Spleen (tissue), 11 donors: ENCODE measurements around the gene YKT6. TPM values are rescaled to one million over a fixed set of nuclear protein-coding genes. Genes with fewer than 3 reads are reported as not detected.

Source experiments
- DNase-seq: peaks from one replicate; pipeline ENCODE4 v3.0.0-alpha.2; 2020
- H3K27ac ChIP-seq, 8 donors: fragments of 200-600 bp; sonication (generic) in 7 of 8; 1 replicate in 4 of 8; 2 replicates in 4 of 8; pipeline versions ENCODE4 v1.5.0 to v1.8.0; 2016 to 2021; ENCODE audit warnings: inconsistent platforms in 4 of 8, mild to moderate bottlenecking in 4 of 8, moderate library complexity in 1 of 8
- H3K27me3 ChIP-seq, 7 donors: fragments of 200-600 bp; sonication (generic) in 6 of 7; replicated peaks in 1 of 7; 1 replicate in 4 of 7; 2 replicates in 3 of 7; pipeline versions ENCODE4 v1.5.0 to v1.8.0; 2016 to 2021; ENCODE audit warnings: inconsistent platforms in 3 of 7, mild to moderate bottlenecking in 1 of 7
- H3K36me3 ChIP-seq, 6 donors: fragments of 200-600 bp; sonication (generic) in 5 of 6; 1 replicate in 4 of 6; 2 replicates in 2 of 6; pipeline versions ENCODE4 v1.5.0 to v1.8.0; 2016 to 2021; ENCODE audit warnings: inconsistent platforms in 2 of 6
- H3K4me1 ChIP-seq, 6 donors: fragments of 200-600 bp; sonication (generic) in 5 of 6; 1 replicate in 3 of 6; 2 replicates in 3 of 6; pipeline versions ENCODE4 v1.5.0 to v1.8.0; 2016 to 2021; ENCODE audit warnings: inconsistent platforms in 3 of 6
- H3K4me3 ChIP-seq, 8 donors: fragments of 200-600 bp; sonication (generic) in 7 of 8; 1 replicate in 4 of 8; 2 replicates in 4 of 8; pipeline versions ENCODE4 v1.5.0 to v1.8.0; 2016 to 2021; ENCODE audit warnings: inconsistent platforms in 4 of 8, mild to moderate bottlenecking in 4 of 8, moderate library complexity in 2 of 8
- H3K9me3 ChIP-seq, 8 donors: fragments of 200-600 bp; sonication (generic) in 7 of 8; 1 replicate in 4 of 8; 2 replicates in 4 of 8; pipeline versions ENCODE4 v1.5.0 to v1.8.0; 2016 to 2021; ENCODE audit warnings: inconsistent platforms in 4 of 8
- POLR2A ChIP-seq, 3 donors: fragments of 450-650 bp; IDR thresholded peaks; one replicate each; pipeline ENCODE4 v1.5.1; 2017; ENCODE audit warnings: antibody characterized with exemption in 3 of 3, mild to moderate bottlenecking in 1 of 3
- POLR2AphosphoS5 ChIP-seq, 3 donors: sonication (generic); formaldehyde crosslinking; IDR thresholded peaks; one replicate each; pipeline ENCODE4 v1.5.1; 2017; ENCODE audit warnings: antibody characterized with exemption in 3 of 3
- WGBS, 5 donors: extraction: QIAGEN DNeasy Blood & Tissue Kit in 3 of 5; methylation state at CpG; one replicate each; pipeline versions ENCODE4 v1.1.5 to v1.1.7; 2013 to 2018; 5-methylcytosine and 5-hydroxymethylcytosine counted together
- intact Hi-C: fragments of 100-400 bp; cut with DNase I; formaldehyde crosslinking; loops from one replicate; pipeline ENCODE4 v1.15.0; 2023; ENCODE audit warnings: low total_unique reads
- polyA plus RNA-seq, 3 donors: library from polyadenylated mRNA; stranded (reverse); fragments of 200-250 nt; gene quantifications; one replicate each; pipeline ENCODE4 v1.2.1, GENCODE V29; 2013
- total RNA-seq, 7 donors: library from RNA; depleted of rRNA in 3 of 7; stranded (reverse); fragments of >200 nt in 3 of 7; fragmentation: NEBNext Ultra II Directional in 4 of 7; extraction: Animal tissue kit (Norgen Biotek cat#: 25700) in 4 of 7; gene quantifications; one replicate each; pipeline versions ENCODE4 v1.1.0 to v1.2.1, GENCODE V29; 2016 to 2021
- TF ChIP-seq, protein P1 (sequence below), 11 experiments: fragments of 200-600 bp in 7 of 11; fragments of 450-650 bp in 4 of 11; sonication (generic) in 4 of 11; IDR thresholded peaks in 8 of 11; conservative IDR thresholded peaks in 3 of 11; 1 replicate in 7 of 11; 2 replicates in 4 of 11; pipeline versions ENCODE4 v1.4.0 to v1.8.0; 2016 to 2021; ENCODE audit warnings: antibody characterized with exemption in 11 of 11, inconsistent platforms in 4 of 11, mild to moderate bottlenecking in 1 of 11
- donor health status: healthy with polysubstance abuse.
- donor health status: DM: no; HTN: no; CAD: no; lungs with moderate emphysema.
- donor health status: DM: no; HTN: no; CAD: no.
- donor health status: Bipolar disorder and iron deficiency.
- donor health status: healthy.
- donor health status: DM: no; HTN: no; CAD: no.
- donor health status: DM: yes; HTN: yes; CAD: no.

The YKT6 gene
- total and polyA plus RNA-seq, 10 donors: 26.9 to 66.4 (median 55.4) TPM

GRCh38 chr7:44257618-44258422 is 57.0 kb downstream of the YKT6 start:
- 16 to 31% (median 18%) methylated on average over 11 to 18 of the region's 18 CpGs for WGBS, 5 donors
- Histone ChIP-seq H3K9me3 (no peaks in the 10 kb centered on the region), H3K36me3 (no peaks in the 10 kb centered on the region), H3K27me3 (no peaks in the 10 kb centered on the region), H3K4me3 (peak overlapping the region in 1 of 8 donors; percentile 31), H3K27ac (peak overlapping the region; percentile 53 to 87 (median 78)), H3K4me1 (peaks cover 23 to 49% (median 29%) of the 10 kb centered on the region in 6 donors)
- intact Hi-C loops: no loop called here
- peak; percentile 91 for DNase-seq
- TF ChIP-seq POLR2AphosphoS5 (IDR thresholded peaks at IDR 0.05) (peak; percentile 81 to 86 (median 84)), POLR2A (IDR thresholded peaks at IDR 0.05) (no peak)
- TF ChIP-seq, protein P1, sequence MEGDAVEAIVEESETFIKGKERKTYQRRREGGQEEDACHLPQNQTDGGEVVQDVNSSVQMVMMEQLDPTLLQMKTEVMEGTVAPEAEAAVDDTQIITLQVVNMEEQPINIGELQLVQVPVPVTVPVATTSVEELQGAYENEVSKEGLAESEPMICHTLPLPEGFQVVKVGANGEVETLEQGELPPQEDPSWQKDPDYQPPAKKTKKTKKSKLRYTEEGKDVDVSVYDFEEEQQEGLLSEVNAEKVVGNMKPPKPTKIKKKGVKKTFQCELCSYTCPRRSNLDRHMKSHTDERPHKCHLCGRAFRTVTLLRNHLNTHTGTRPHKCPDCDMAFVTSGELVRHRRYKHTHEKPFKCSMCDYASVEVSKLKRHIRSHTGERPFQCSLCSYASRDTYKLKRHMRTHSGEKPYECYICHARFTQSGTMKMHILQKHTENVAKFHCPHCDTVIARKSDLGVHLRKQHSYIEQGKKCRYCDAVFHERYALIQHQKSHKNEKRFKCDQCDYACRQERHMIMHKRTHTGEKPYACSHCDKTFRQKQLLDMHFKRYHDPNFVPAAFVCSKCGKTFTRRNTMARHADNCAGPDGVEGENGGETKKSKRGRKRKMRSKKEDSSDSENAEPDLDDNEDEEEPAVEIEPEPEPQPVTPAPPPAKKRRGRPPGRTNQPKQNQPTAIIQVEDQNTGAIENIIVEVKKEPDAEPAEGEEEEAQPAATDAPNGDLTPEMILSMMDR (IDR thresholded peaks at IDR 0.05 in 8 of 11, conservative IDR thresholded peaks at IDR 0.05 in 3 of 11): peak in 5 of 11 experiments; percentile 12 to 48 (median 13)

- Histone ChIP-seq H3K27ac (peak overlapping the region; percentile 23 to 87 (median 78)), H3K9me3 (no peaks in the 10 kb centered on the region), H3K27me3 (no peaks in the 10 kb centered on the region), H3K4me1 (peaks cover 23 to 49% (median 29%) of the 10 kb centered on the region in 6 donors), H3K4me3 (peak overlapping the region in 1 of 8 donors; percentile 31), H3K36me3 (no peaks in the 10 kb centered on the region)
- intact Hi-C loops: no loop called here
- TF ChIP-seq POLR2A (IDR thresholded peaks at IDR 0.05) (no peak), POLR2AphosphoS5 (IDR thresholded peaks at IDR 0.05) (no peak)
- TF ChIP-seq, protein P1 (IDR thresholded peaks at IDR 0.05 in 8 of 11, conservative IDR thresholded peaks at IDR 0.05 in 3 of 11): no peak
- 43 to 70% (median 64%) methylated on average over 4 of the region's 4 CpGs for WGBS, 5 donors
- DNase-seq: no peak
Measured at GRCh38 chr7:44258423-44258760, 57.6 kb downstream of the YKT6 start.

- Histone ChIP-seq H3K27me3 (peaks cover 0 to 2% (median 0%) of the 10 kb centered on the region in 7 donors), H3K4me3 (no peak overlapping the region), H3K9me3 (no peaks in the 10 kb centered on the region), H3K27ac (peak overlapping the region; percentile 23 to 87 (median 78)), H3K36me3 (no peaks in the 10 kb centered on the region), H3K4me1 (peaks cover 23 to 49% (median 29%) of the 10 kb centered on the region in 6 donors)
- 88 to 95% (median 90%) methylated on average over 3 to 14 of the region's 14 CpGs for WGBS, 5 donors
- intact Hi-C loops: no loop called here
- TF ChIP-seq POLR2A (IDR thresholded peaks at IDR 0.05): no peak
- TF ChIP-seq, protein P1 (IDR thresholded peaks at IDR 0.05 in 8 of 11, conservative IDR thresholded peaks at IDR 0.05 in 3 of 11): no peak
- TF ChIP-seq POLR2AphosphoS5 (IDR thresholded peaks at IDR 0.05): no peak
- no peak for DNase-seq
Measured at GRCh38 chr7:44258865-44259546, 58.2 kb downstream of the YKT6 start.
